ENCODE data around the gene NDOR1. TPM values are rescaled to one million over a fixed set of nuclear protein-coding genes. Genes with fewer than 3 reads are reported as not detected.

The NDOR1 gene
- total RNA-seq, 2 donors from 2014 or later, result 6.6 TPM

DNA sequence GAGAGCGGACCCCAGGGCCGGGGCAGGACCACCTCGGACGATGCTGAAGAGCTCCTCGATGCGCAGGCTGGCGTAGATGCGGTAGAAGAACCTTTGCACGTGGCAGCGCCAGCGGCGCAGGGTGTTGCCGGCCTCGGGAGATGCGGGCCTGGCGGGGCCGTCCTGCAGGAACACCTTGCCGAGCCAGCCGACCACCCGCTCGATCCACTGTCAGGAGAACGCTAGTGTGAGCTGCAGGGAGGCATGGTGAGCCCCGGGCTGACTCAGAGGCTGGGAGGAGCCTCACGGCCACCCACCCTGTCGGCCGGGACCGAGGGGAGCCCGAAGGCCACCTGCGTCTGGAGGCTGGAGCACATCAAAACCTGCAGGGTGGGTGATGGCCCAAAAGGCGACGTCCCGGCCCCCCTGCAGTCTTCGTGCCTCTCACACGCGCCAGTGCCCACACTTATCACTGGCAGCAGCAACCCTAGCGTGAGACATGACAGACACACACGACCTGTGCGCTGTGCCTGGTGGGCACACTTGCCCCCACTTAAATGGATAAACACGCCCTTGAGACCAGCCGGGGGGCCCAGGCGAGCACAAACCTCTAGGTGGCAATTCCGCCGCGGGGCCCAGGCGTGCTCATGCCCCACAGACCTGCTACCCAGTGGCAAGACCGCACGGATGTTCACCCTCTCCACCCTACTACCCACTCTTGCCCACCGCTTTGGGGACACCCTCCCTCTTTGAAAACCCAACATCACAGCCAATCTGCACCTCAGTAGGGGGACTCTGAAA is 20.4 kb upstream of the NDOR1 start:
- Histone ChIP-seq H3K4me1 (peaks cover 0 to 34% of the 10 kb centered on the region in 2 donors), H3K4me3 (no peak overlapping the region), H3K27me3 (no peaks in the 10 kb centered on the region), H3K9me3 (no peaks in the 10 kb centered on the region), H3K36me3 (peaks cover 56% of the 10 kb centered on the region), H3K27ac (no peak overlapping the region)
- TF ChIP-seq, protein P1, sequence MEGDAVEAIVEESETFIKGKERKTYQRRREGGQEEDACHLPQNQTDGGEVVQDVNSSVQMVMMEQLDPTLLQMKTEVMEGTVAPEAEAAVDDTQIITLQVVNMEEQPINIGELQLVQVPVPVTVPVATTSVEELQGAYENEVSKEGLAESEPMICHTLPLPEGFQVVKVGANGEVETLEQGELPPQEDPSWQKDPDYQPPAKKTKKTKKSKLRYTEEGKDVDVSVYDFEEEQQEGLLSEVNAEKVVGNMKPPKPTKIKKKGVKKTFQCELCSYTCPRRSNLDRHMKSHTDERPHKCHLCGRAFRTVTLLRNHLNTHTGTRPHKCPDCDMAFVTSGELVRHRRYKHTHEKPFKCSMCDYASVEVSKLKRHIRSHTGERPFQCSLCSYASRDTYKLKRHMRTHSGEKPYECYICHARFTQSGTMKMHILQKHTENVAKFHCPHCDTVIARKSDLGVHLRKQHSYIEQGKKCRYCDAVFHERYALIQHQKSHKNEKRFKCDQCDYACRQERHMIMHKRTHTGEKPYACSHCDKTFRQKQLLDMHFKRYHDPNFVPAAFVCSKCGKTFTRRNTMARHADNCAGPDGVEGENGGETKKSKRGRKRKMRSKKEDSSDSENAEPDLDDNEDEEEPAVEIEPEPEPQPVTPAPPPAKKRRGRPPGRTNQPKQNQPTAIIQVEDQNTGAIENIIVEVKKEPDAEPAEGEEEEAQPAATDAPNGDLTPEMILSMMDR (IDR thresholded peaks at IDR 0.05), result no peak
- DNase-seq (ENCODE audit: low spot score), result no peak

DNA sequence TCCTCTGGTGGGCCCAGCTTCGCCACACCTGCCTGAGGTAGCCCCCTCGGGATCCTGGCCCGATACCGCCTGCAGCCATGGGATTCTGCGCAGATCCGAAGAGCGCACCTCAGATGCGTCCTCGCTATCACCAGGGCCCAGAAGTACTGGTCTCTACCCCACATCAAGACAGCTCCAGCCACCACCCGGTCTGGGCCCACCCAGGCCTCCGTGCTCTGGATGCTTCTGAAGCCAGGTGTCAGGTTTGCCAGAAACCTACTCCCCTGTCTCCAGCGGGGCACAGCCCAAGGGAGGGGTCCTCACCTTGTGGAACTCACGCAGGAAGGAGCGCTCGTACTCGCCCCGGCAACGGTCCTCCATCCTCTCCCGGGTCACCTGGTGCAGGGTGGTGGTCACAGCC is 19.6 kb upstream of the NDOR1 start:
- Histone ChIP-seq H3K27ac (no peak overlapping the region), H3K4me3 (no peak overlapping the region), H3K9me3 (no peaks in the 10 kb centered on the region), H3K4me1 (peaks cover 0 to 43% of the 10 kb centered on the region in 2 donors), H3K27me3 (no peaks in the 10 kb centered on the region), H3K36me3 (peaks cover 56% of the 10 kb centered on the region)
- DNase-seq (ENCODE audit: low spot score), result no peak
- TF ChIP-seq, protein P1 (IDR thresholded peaks at IDR 0.05), result no peak

DNA sequence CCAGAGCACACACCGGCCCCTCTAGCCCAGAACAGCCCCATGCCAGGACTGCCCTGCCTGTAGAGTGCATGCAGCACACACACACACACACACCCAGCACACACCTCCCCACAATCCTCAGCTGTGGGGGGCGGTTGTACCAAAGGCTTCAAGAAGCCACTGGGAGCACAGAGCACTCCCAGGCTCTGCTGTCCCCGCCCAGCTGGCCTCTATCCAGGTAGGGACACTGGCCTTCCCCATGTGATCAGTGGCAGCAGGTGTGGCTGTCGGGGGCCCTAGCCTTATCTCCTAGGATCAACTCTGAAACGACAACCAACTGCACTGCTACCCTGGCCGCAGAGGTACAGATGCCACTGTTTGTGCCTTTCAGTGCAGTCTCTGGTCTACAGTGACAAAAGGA is 19.1 kb upstream of the NDOR1 start:
- Histone ChIP-seq H3K36me3 (peaks cover 53% of the 10 kb centered on the region), H3K4me3 (no peak overlapping the region), H3K4me1 (peaks cover 0 to 43% of the 10 kb centered on the region in 2 donors), H3K27ac (no peak overlapping the region), H3K9me3 (no peaks in the 10 kb centered on the region), H3K27me3 (no peaks in the 10 kb centered on the region)
- TF ChIP-seq, protein P1 (IDR thresholded peaks at IDR 0.05), result no peak
- DNase-seq (ENCODE audit: low spot score), result no peak

DNA sequence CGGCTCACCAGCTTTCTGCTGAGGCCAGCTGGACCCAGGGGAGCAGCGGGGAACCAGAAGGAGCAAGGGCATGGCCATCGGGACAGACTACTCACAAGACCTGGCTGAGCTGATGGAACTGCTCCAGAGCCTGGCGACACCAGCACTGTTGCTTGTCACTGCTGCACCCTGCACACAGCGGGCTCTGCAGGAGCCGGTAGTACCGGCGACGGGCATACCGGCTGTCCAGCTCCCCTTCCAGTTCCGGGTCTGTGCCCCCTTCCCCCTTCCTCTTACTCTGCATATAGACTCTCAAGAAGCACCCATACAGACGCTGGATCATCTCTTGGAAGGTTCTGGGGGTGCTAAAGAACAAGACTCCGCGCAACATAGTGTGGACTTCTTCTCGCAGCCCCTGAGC is 18.1 kb upstream of the NDOR1 start:
- Histone ChIP-seq H3K4me3 (peak overlapping the region; percentile 84 to 98), H3K36me3 (peaks cover 47% of the 10 kb centered on the region), H3K9me3 (no peaks in the 10 kb centered on the region), H3K27me3 (no peaks in the 10 kb centered on the region), H3K27ac (no peak overlapping the region), H3K4me1 (peaks cover 0 to 43% of the 10 kb centered on the region in 2 donors)
- TF ChIP-seq, protein P1 (IDR thresholded peaks at IDR 0.05), result no peak
- no peak for DNase-seq (ENCODE audit: low spot score)

DNA sequence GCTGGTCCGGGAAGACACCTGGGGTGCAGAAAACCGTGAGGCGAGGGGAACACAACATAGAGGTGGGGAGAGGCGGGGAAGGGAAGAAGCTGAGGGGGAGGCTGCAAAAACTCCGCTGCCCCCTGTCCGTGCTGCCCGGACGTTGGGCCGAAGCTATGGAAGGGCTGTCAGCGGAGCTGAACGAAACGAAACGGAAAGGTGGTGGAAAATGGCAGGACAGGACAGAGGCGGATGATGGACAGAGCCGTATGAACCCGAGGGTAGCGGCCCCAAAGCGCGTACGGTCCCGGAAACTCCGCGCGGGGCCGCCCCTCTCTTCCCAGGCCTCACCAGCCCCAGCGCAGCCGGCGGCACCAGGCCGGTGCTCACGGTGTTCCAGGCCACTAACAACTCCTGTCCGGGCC is 17.4 kb upstream of the NDOR1 start:
- H3K27me3 ChIP-seq, result no peaks in the 10 kb centered on the region
- TF ChIP-seq, protein P1 (IDR thresholded peaks at IDR 0.05), result no peak
- DNase-seq (ENCODE audit: low spot score), result no peak
- H3K9me3 ChIP-seq, result no peaks in the 10 kb centered on the region
- peaks cover 0 to 43% of the 10 kb centered on the region in 2 donors for H3K4me1 ChIP-seq
- peak overlapping the region; percentile 92 to 97 for H3K27ac ChIP-seq
- H3K4me3 ChIP-seq, result peak overlapping the region; percentile 84 to 98
- H3K36me3 ChIP-seq, result peaks cover 40% of the 10 kb centered on the region
